Stimulated activated naive CD8-positive, alpha-beta T cell treated with anti-CD3 and anti-CD28 coated beads, Interleukin-15, Interleukin-2, amounts not matched to agents 100 ng/mL and 50 ng/mL, for 24 hours (primary cell): Measurements from ENCODE around the gene CNN2.
A peak's percentile ranks its signal among the peaks of the same experiment; 100 is the strongest.

ENCODE experiments used
- H3K27ac Mint-ChIP-seq: one replicate; pipeline ENCODE4 v1.8.0; 2021; ENCODE audit warnings: mild to moderate bottlenecking, mixed read lengths
- H3K27me3 Mint-ChIP-seq: one replicate; pipeline ENCODE4 v1.8.0; 2021; ENCODE audit warnings: mixed read lengths
- H3K36me3 Mint-ChIP-seq: one replicate; pipeline ENCODE4 v1.8.0; 2021; ENCODE audit warnings: low read depth, mixed read lengths
- H3K4me1 Mint-ChIP-seq: one replicate; pipeline ENCODE4 v1.8.0; 2021; ENCODE audit warnings: low read depth, mixed read lengths
- H3K4me3 Mint-ChIP-seq: one replicate; pipeline ENCODE4 v1.8.0; 2021; ENCODE audit warnings: mild to moderate bottlenecking, mixed read lengths
- H3K9me3 Mint-ChIP-seq: one replicate; pipeline ENCODE4 v1.8.0; 2021; ENCODE audit warnings: mixed read lengths

The CNN2 gene

GRCh38 chr19:1067341-1067957 is 41.0 kb downstream of the CNN2 start:
- Mint-ChIP-seq H3K9me3 (no peaks in the 10 kb centered on the region), H3K36me3 (peaks cover 18% of the 10 kb centered on the region), H3K4me1 (peaks cover 46% of the 10 kb centered on the region), H3K27me3 (no peaks in the 10 kb centered on the region), H3K27ac (peak overlapping the region; percentile 76), H3K4me3 (peak overlapping the region; percentile 93)

DNA sequence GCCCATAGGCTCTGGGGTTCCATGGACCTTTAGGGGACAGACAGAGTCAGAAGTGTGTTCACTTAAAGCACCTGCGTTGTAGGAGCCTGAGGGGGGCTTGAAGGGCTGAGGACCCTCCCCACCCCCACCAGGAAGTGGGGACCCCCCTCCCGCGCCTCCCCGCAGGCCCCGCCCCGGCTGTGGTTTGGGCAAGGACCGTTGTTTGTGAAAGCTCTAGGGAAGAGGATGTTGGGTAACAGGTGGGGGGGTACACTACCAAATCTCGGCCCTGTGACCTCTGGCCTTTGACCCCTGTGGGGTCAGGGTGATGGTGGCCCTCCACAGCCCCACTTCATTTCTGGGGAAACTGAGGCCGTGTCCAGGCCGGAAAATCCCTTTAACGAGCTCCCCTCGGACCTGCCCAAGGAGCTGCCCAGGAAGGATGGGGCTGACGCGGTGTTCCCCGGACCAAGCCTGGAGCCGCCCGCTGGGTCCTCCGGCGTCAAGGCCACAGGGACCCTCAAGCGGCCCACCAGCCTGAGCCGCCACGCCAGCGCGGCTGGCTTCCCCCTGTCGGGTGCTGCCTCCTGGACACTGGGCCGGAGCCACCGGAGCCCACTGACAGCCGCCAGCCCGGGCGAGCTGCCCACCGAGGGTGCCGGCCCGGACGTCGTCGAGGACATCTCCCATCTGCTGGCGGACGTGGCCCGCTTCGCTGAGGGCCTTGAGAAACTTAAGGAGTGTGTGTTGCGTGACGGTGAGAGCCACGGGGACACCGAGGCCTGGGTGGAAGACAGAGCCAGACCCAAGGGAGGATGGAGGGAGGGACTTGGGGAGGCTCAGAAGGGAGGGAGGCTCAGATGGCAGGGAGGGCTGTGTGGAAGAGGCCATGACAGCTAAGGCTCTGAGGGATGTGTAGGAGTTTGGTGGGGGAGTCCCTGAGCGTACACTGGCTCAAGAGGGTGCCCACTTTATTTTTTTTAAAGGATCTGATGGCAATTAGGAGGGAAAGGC is 41.9 kb downstream of the CNN2 start:
- Mint-ChIP-seq H3K4me1 (peaks cover 54% of the 10 kb centered on the region), H3K36me3 (peaks cover 25% of the 10 kb centered on the region), H3K9me3 (no peaks in the 10 kb centered on the region)

DNA sequence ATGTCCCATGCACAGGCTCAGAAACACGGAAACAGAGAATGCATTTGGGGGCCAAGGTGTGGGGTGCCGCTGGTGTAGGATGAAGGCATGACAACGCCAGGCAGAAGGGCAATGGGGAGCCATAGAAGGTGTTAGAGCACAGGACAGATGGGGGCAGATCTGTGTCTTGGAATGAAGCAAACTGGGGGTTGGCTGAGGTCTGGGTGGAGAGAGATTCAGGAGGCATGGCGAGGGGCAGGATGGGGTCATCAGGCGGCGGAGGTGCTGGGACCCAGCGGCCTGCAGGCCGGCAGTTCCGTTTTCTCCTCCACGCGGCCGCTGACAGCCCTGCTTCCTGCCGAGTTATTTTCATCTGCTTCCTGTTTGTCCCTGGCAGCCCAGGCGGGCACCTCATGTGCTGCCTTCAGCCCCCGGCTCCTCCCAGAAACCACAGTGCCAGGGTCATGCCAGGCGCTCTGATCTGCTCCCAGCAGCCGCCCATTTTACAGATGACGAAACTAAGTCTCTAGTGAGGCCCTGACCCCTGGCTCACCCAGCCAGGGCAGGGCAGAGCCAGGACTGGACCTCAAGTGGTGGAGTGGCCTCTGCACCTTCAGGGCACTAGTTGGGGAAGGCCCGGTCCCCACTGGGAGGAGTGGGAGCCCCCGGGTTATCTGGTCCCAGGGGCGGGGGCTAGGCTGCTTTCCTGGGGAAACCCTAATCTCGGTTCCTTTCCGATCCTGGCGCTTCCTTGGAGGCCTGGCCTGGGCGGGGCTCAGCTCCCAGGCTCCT is 42.8 kb downstream of the CNN2 start:
- no peaks in the 10 kb centered on the region for H3K9me3 Mint-ChIP-seq
- H3K27ac Mint-ChIP-seq: peak overlapping the region; percentile 97
- peaks cover 62% of the 10 kb centered on the region for H3K4me1 Mint-ChIP-seq
- H3K27me3 Mint-ChIP-seq: no peaks in the 10 kb centered on the region
- H3K36me3 Mint-ChIP-seq: peaks cover 26% of the 10 kb centered on the region
- peak overlapping the region; percentile 93 for H3K4me3 Mint-ChIP-seq

More for the DNA sequence above, 41.9 kb downstream of the CNN2 start:
- Mint-ChIP-seq H3K27ac (peak overlapping the region; percentile 97), H3K27me3 (no peaks in the 10 kb centered on the region), H3K4me3 (peak overlapping the region; percentile 93)

DNA sequence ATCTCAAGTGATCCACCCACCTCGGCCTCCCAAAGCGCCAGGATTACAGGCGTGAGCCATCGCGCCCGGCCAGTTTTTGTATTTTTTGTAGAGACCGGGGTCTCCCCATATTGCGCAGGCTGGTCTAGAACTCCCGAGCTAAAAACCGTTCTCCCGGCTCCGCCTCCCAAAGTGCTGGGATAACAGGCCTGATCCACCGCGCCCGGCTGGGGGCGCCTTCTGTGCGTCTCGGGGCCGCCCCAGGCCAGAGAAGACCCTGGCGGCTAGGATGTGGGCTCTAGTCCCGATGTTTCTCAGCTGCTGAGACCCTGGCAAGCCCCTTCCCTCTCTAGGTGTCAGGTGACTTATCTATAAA is 44.1 kb downstream of the CNN2 start:
- Mint-ChIP-seq H3K9me3 (no peaks in the 10 kb centered on the region), H3K27ac (no peak overlapping the region), H3K36me3 (peaks cover 30% of the 10 kb centered on the region), H3K4me1 (peaks cover 56% of the 10 kb centered on the region), H3K4me3 (no peak overlapping the region), H3K27me3 (no peaks in the 10 kb centered on the region)

GRCh38 chr19:1070931-1071791 is 44.8 kb downstream of the CNN2 start:
- Mint-ChIP-seq H3K27ac (peak overlapping the region; percentile 86), H3K36me3 (peaks cover 37% of the 10 kb centered on the region), H3K4me1 (peaks cover 62% of the 10 kb centered on the region)

GRCh38 chr19:1072371-1073015 is 46.1 kb downstream of the CNN2 start:
- Mint-ChIP-seq H3K9me3 (no peaks in the 10 kb centered on the region), H3K36me3 (peaks cover 43% of the 10 kb centered on the region), H3K27ac (no peak overlapping the region), H3K4me3 (no peak overlapping the region), H3K27me3 (no peaks in the 10 kb centered on the region), H3K4me1 (peaks cover 71% of the 10 kb centered on the region)

More at GRCh38 chr19:1070931-1071791, 44.8 kb downstream of the CNN2 start:
- no peaks in the 10 kb centered on the region for H3K27me3 Mint-ChIP-seq
- peak overlapping the region; percentile 74 for H3K4me3 Mint-ChIP-seq
- no peaks in the 10 kb centered on the region for H3K9me3 Mint-ChIP-seq

- Mint-ChIP-seq H3K27me3 (no peaks in the 10 kb centered on the region), H3K36me3 (peaks cover 48% of the 10 kb centered on the region), H3K4me1 (peaks cover 79% of the 10 kb centered on the region), H3K9me3 (no peaks in the 10 kb centered on the region), H3K27ac (no peak overlapping the region), H3K4me3 (no peak overlapping the region)
These were observed 46.9 kb downstream of the CNN2 start for GRCh38 chr19:1073063-1073955.

DNA sequence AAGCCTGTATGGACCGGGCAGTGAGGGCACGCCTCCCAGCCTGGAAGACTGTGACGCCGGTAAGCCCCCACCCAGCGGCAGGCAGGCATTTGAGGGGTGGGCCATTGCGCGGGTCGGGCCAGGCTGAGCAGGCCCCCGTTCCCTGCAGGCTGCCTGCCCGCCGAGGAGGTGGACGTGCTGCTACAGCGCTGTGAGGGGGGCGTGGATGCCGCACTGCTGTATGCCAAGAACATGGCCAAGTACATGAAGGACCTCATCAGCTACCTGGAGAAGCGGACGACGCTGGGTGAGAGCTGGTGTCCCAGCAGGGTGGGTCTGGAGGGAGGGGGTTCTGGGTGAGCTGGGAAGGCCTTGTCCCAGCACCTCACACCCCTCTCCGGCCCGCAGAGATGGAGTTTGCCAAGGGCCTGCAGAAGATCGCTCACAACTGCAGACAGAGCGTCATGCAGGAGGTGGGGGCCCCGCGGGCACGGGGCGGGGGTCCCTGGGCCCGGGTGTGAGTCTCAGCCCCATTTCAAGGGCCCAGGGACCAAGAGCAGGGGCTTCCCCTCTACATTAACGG is 47.6 kb downstream of the CNN2 start:
- Mint-ChIP-seq H3K4me3 (peak overlapping the region; percentile 47), H3K27ac (peak overlapping the region; percentile 26), H3K36me3 (peaks cover 42% of the 10 kb centered on the region), H3K27me3 (no peaks in the 10 kb centered on the region), H3K9me3 (no peaks in the 10 kb centered on the region), H3K4me1 (peaks cover 75% of the 10 kb centered on the region)

- Mint-ChIP-seq H3K4me1 (peaks cover 73% of the 10 kb centered on the region), H3K27ac (peak overlapping the region; percentile 83), H3K27me3 (no peaks in the 10 kb centered on the region), H3K9me3 (no peaks in the 10 kb centered on the region), H3K36me3 (peaks cover 40% of the 10 kb centered on the region), H3K4me3 (no peak overlapping the region)
These were observed 48.3 kb downstream of the CNN2 start for GRCh38 chr19:1074544-1075283.

DNA sequence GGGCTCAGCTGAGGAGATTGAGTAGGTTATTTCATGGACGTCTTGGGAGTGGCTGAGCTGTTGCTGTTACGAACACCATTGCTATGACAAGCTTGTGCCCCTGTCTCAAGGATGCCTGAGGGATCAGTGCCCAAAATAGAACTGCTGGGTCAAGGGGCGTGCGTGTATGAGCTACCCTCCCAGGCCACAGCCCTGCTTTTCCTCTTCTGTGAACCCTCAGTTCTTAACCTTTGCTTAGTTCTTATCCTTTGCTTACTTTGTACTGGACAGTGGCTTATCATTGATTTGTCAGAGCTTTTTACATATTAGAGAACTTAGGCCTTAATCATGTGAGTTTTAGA is 49.6 kb downstream of the CNN2 start:
- Mint-ChIP-seq H3K4me1 (peaks cover 75% of the 10 kb centered on the region), H3K27ac (peak overlapping the region; percentile 83)

DNA sequence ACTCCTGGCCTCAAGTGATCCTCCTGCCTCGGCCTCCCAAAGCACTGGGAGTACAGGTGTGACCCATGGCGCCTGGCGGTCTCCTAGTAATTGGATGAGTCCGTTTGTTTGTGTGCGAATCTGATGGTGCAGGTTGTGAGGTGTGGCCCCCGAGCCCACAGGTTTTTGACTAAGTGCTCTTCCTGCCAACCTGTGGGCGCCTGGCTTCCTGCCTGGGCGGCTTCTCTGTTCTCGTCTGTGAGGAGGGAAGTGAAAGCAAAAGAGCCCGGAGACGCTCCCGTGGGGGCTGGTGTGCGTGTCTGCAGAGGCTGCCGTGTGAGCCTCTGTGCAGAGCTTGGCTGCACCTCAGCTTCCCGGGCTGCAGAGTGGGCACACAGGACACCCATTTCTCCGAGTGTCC is 50.5 kb downstream of the CNN2 start:
- Mint-ChIP-seq H3K36me3 (peaks cover 51% of the 10 kb centered on the region), H3K9me3 (no peaks in the 10 kb centered on the region), H3K27ac (peak overlapping the region; percentile 71), H3K4me3 (peak overlapping the region; percentile 45), H3K4me1 (peaks cover 72% of the 10 kb centered on the region), H3K27me3 (no peaks in the 10 kb centered on the region)

More for the DNA sequence above, 49.6 kb downstream of the CNN2 start:
- peak overlapping the region; percentile 53 for H3K4me3 Mint-ChIP-seq
- H3K36me3 Mint-ChIP-seq: peaks cover 47% of the 10 kb centered on the region
- H3K9me3 Mint-ChIP-seq: no peaks in the 10 kb centered on the region
- no peaks in the 10 kb centered on the region for H3K27me3 Mint-ChIP-seq

DNA sequence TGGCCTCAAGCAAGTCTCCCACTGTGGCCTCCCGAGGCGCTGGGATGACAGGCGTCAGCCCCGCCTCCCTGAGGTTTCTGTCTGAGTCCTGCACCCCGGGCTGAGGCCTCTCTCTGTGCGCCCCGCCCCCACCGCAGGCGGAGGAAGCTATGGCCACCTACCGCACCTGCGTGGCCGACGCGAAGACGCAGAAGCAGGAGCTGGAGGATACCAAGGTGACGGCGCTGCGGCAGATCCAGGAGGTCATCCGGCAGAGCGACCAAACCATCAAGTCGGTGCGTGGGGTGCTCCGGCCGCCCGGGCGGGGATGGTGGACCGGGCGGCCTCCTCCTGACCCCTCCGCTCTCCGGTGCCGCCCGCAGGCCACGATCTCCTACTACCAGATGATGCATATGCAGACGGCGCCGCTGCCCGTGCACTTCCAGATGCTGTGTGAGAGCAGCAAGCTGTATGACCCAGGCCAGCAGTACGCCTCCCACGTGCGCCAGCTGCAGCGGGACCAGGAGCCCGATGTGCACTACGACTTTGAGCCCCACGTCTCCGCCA is 53.2 kb downstream of the CNN2 start:
- Mint-ChIP-seq H3K27ac (no peak overlapping the region), H3K4me1 (peaks cover 60% of the 10 kb centered on the region), H3K4me3 (no peak overlapping the region), H3K27me3 (no peaks in the 10 kb centered on the region), H3K9me3 (no peaks in the 10 kb centered on the region), H3K36me3 (peaks cover 50% of the 10 kb centered on the region)
